Psoas muscle (tissue), 8 donors: Measurements from ENCODE around the gene POU3F2. TPM values are rescaled to one million over a fixed set of nuclear protein-coding genes. Genes with fewer than 3 reads are reported as not detected.

Experiments
- ATAC-seq, 4 donors: fragments of 200-7000 bp; cut with Tn5 transposase; one replicate each; pipeline ENCODE4 v1.9.1; 2020; ENCODE audit warnings: moderate library complexity in 3 of 4, mild to moderate bottlenecking in 2 of 4
- DNase-seq, 2 donors: peaks; one replicate each; pipeline ENCODE4 v3.0.0-alpha.2; 2020
- H3K27ac ChIP-seq: fragments of 200-600 bp; one replicate; pipeline ENCODE4 v1.8.0; 2022
- H3K27me3 ChIP-seq, 3 donors: fragments of 200-600 bp in 1 of 3; one replicate each; pipeline versions ENCODE4 v1.6.1 to v1.8.0; 2013 to 2022; ENCODE audit warnings: low read length in 2 of 3, mild to moderate bottlenecking in 2 of 3, moderate library complexity in 1 of 3; ENCODE audit not compliant: insufficient read depth in 3 of 3
- H3K36me3 ChIP-seq, 2 donors: fragments of 200-600 bp in 1 of 2; one replicate each; pipeline versions ENCODE4 v1.6.1 to v1.8.0; 2013 to 2022; ENCODE audit warnings: low read depth in 1 of 2, mild to moderate bottlenecking in 1 of 2, moderate library complexity in 1 of 2; ENCODE audit not compliant: insufficient read depth in 1 of 2
- H3K4me1 ChIP-seq: fragments of 200-600 bp; one replicate; pipeline ENCODE4 v1.8.0; 2022
- H3K4me3 ChIP-seq: fragments of 200-600 bp; one replicate; pipeline ENCODE4 v1.8.0; 2022; ENCODE audit warnings: mild to moderate bottlenecking
- H3K9me3 ChIP-seq: fragments of 200-600 bp; one replicate; pipeline ENCODE4 v1.8.0; 2022
- CTCF ChIP-seq: fragments of 200-600 bp; IDR thresholded peaks from one replicate; pipeline ENCODE4 v1.8.0; 2022; ENCODE audit warnings: antibody characterized with exemption
- WGBS, 3 donors: extraction: QIAGEN DNeasy Blood & Tissue Kit; methylation state at CpG; one replicate each; pipeline versions ENCODE4 v1.1.6 to v1.1.7; 2013; 5-methylcytosine and 5-hydroxymethylcytosine counted together
- intact Hi-C, 2 donors: fragments of 100-400 bp; cut with DNase I; formaldehyde crosslinking; loops; one replicate each; pipeline versions ENCODE4 v1.11.0 to v1.14.2; 2022
- polyA plus RNA-seq, 3 donors: library from polyadenylated mRNA; stranded (reverse); fragments of 200-250 nt; gene quantifications; one replicate each; pipeline ENCODE4 v1.2.3, GENCODE V29; 2013
- total RNA-seq, 4 donors: library from RNA; stranded (reverse); fragmentation: NEBNext Ultra II Directional in 2 of 4; extraction: Animal tissue kit (Norgen Biotek cat#: 25700) in 2 of 4; gene quantifications; one replicate each; pipeline versions ENCODE4 v1.2.1 to v1.2.4, GENCODE V29; 2021 to 2023
- donor health status: healthy with polysubstance abuse.
- donor health status: DM: no; HTN: no; CAD: no; lungs with moderate emphysema.
- donor health status: Bipolar disorder and iron deficiency.
- donor health status: healthy.
- donor health status: DM: yes; HTN: yes; CAD: no.
- donor health status: DM: no; HTN: no; CAD: no.
- donor health status: DM: no; HTN: no; CAD: no.
- donor health status: DM: yes; HTN: yes; CAD: no.

The POU3F2 gene
- total and polyA plus RNA-seq, 7 donors = 0.01 TPM; not detected in 6

GRCh38 chr6:98875375-98875774 lies 41.0 kb downstream of the POU3F2 start:
- Histone ChIP-seq H3K27ac (no peak overlapping the region), H3K27me3 (no peaks in the 10 kb centered on the region), H3K4me1 (no peaks in the 10 kb centered on the region), H3K9me3 (no peaks in the 10 kb centered on the region), H3K4me3 (no peak overlapping the region), H3K36me3 (peaks cover 0 to 21% of the 10 kb centered on the region in 2 donors)
- DNase-seq = no peak
- TF ChIP-seq CTCF = no peak
- no peak for ATAC-seq
- intact Hi-C loops = no loop called here
- WGBS, 3 donors = 44 to 59% (median 50%) methylated on average over 2 of the region's 2 CpGs

- no peak for TF ChIP-seq CTCF
- Histone ChIP-seq H3K9me3 (no peaks in the 10 kb centered on the region), H3K4me3 (no peak overlapping the region), H3K27me3 (no peaks in the 10 kb centered on the region), H3K4me1 (no peaks in the 10 kb centered on the region), H3K27ac (no peak overlapping the region), H3K36me3 (peaks cover 0 to 25% of the 10 kb centered on the region in 2 donors)
- DNase-seq = no peak
- ATAC-seq = no peak
- WGBS, 3 donors = 0 to 97% (median 0%) methylated on average over 1 of the region's 1 CpG
- intact Hi-C loops = no loop called here
Observed at GRCh38 chr6:98877250-98877649, 42.9 kb downstream of the POU3F2 start.

GRCh38 chr6:98880486-98880885 lies 46.1 kb downstream of the POU3F2 start:
- no peak overlapping the region for H3K27ac ChIP-seq
- TF ChIP-seq CTCF = no peak
- peaks cover 0 to 16% of the 10 kb centered on the region in 2 donors for H3K36me3 ChIP-seq
- no peaks in the 10 kb centered on the region for H3K27me3 ChIP-seq
- DNase-seq (no peak), ATAC-seq (no peak)
- H3K4me1 ChIP-seq = no peaks in the 10 kb centered on the region
- intact Hi-C loops = no loop called here
- no peak overlapping the region for H3K4me3 ChIP-seq
- H3K9me3 ChIP-seq = no peaks in the 10 kb centered on the region

- intact Hi-C loops = no loop called here
- H3K36me3 ChIP-seq = peaks cover 0 to 17% of the 10 kb centered on the region in 2 donors
- H3K27me3 ChIP-seq = no peaks in the 10 kb centered on the region
- H3K27ac ChIP-seq = no peak overlapping the region
- no peaks in the 10 kb centered on the region for H3K4me1 ChIP-seq
- H3K9me3 ChIP-seq = no peaks in the 10 kb centered on the region
- H3K4me3 ChIP-seq = no peak overlapping the region
- WGBS, 3 donors = 89 to 99% (median 97%) methylated on average over 3 of the region's 3 CpGs
- no peak for DNase-seq
- TF ChIP-seq CTCF = no peak
- no peak for ATAC-seq
Observed at GRCh38 chr6:98885330-98885729, 51.0 kb downstream of the POU3F2 start.

- TF ChIP-seq CTCF = no peak
- DNase-seq (no peak), ATAC-seq (no peak)
- no peaks in the 10 kb centered on the region for H3K4me1 ChIP-seq
- intact Hi-C loops = no loop called here
- no peak overlapping the region for H3K27ac ChIP-seq
- no peaks in the 10 kb centered on the region for H3K27me3 ChIP-seq
- 84 to 97% (median 92%) methylated on average over 3 of the region's 3 CpGs for WGBS, 3 donors
- no peak overlapping the region for H3K4me3 ChIP-seq
- no peaks in the 10 kb centered on the region for H3K9me3 ChIP-seq
- H3K36me3 ChIP-seq = peaks cover 0 to 24% of the 10 kb centered on the region in 2 donors
Observed at GRCh38 chr6:98887650-98888049, 53.3 kb downstream of the POU3F2 start.

Other genes starting within 250 kb of the POU3F2 start
- gene FBXL4, start 113.4 kb downstream of the POU3F2 start, total RNA-seq = 10 to 100 TPM in 3 of 4 donors, 1 to 10 TPM in 1; 7.7 to 15.5 (median 13.3) TPM
- 10 to 100 TPM in 1 of 3 donors, 1 to 10 TPM in 2; 3.4 to 12.7 (median 5.0) TPM for gene FBXL4, start 113.4 kb downstream of the POU3F2 start, polyA plus RNA-seq